Smooth muscle cell of the pulmonary artery (primary cell): ENCODE data around the gene BBOF1. TPM values are rescaled to one million over a fixed set of nuclear protein-coding genes. Genes with fewer than 3 reads are reported as not detected.

Source experiments
- total RNA-seq: library from RNA; depleted of rRNA; stranded (reverse); fragments of >200 nt; gene quantifications from 2 replicates; pipeline ENCODE4 v1.2.3, GENCODE V29; 2014

Gene BBOF1, protein sequence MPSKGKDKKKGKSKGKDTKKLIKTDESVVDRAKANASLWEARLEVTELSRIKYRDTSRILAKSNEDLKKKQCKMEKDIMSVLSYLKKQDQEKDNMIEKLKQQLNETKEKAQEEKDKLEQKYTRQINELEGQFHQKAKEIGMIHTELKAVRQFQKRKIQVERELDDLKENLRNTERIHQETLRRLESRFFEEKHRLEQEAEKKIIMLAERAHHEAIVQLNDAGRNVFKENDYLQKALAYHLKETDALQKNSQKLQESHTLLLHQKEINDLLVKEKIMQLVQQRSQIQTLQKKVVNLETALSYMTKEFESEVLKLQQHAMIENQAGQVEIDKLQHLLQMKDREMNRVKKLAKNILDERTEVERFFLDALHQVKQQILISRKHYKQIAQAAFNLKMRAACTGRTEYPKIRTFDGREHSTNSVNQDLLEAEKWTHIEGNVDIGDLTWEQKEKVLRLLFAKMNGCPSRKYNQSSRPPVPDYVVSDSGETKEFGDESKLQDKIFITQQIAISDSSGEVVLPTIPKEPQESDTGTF
- 6.0 and 6.1 TPM in 2 replicates for total RNA-seq

DNA sequence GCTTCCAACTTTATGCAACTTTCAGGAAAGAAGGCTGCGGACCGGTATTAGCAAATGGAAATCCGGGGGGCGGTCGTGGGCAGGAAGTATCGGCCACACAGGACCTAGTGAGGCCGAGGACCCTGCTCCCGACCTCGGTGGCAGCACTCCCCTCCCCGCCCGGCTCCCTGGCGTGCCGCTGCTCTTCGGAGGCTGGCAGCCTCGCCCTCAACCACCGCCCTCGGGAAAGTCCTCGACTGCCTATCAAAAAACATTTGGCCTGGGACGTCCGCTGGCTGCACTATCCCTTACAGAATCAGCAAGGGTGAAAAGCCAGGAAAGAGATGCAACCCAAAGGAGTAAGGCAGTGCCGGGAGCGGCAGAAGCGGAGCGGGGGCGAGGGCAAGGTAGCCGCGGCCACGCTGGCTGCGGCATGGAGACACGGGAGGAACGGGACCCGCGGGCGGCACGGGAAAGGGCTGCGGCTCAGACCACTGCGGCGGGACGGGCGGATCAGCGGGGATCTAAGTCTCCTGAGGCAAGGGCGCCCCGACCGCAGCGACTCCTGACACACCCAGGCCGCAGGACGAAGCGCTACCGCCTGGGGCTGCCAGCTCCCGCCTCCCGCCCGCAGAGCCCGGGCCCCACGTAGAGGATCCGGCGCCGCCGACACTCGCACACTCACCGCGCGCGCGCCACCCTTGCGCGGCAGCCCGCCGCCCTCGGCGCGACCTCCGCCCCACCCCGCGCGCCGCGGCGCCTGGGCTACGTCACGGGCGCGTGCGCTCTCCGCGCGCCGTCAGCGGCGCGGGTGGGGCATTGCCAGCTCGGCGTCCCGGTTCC is at the start of gene BBOF1, which contains the start of gene ENTPD5:
Gene BBOF1, plus strand, starts transcription at position 764 of the 822 bp plus-strand sequence. CDS start 130 bp downstream, outside the sequence.
Gene ENTPD5, minus strand, starts transcription at position 703 of the 822 bp plus-strand sequence. CDS start 31,186 bp downstream, outside the sequence.

DNA sequence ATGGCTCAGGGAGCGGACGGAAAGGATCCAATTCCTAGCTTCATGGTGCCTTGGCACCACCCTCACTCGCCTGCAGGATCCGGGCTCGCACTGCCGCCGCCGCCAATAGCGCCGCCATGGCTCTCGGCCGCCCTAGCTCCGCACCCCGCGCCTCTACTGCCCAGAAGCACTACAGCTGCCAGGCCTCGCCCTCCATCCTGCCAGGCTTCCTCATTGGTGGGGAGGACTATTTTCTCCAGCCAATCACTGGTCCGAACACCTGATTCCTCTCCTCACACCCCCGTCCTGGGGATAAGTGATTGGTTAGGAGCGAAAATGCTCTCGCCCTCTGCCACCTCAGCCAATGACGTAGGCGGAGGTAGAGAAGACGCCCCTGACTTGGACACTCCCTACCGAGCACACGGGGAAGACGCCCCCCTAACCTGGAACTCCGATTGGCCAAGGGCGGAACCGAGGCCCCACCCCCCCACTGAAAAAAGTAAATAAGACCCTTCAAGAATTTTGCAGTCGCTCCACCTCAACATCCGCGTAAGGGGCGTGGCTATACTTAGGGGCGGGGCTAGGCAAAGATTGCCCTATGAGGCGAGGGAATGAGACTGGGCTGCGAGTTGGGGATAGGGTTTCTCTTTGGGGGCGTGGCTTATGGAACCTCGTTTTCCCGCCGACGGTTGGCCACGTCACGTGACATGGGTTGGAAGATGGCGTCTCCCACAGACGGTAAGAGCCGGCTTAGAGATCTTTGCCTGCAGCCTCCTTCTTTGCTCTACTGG is 65.3 kb downstream of the BBOF1 start, which contains the start of the genes ALDH6A1 and LIN52:
Gene ALDH6A1, minus strand, starts transcription at position 177 of the 770 bp plus-strand sequence. Its CDS starts 59 bp downstream, at position 118.
Gene LIN52, plus strand, starts transcription at position 680 of the 770 bp plus-strand sequence. Its CDS starts 19 bp downstream, at position 699.

Other genes starting within 250 kb of the BBOF1 start
- 5.1 and 6.1 TPM in 2 replicates for gene PTGR2, start 167.5 kb upstream of the BBOF1 start, total RNA-seq
- 55.5 and 57.1 TPM in 2 replicates for gene ZNF410, start 132.5 kb upstream of the BBOF1 start, total RNA-seq
- 4.6 and 4.7 TPM in 2 replicates for gene FAM161B, start 69.3 kb upstream of the BBOF1 start, total RNA-seq
- 14.7 and 16.7 TPM in 2 replicates for gene COQ6, start 69.0 kb upstream of the BBOF1 start, total RNA-seq
- 15.7 and 21.9 TPM in 2 replicates for gene ENTPD5, start 61 bp upstream of the BBOF1 start, total RNA-seq
- gene ALDH6A1, start 65.1 kb downstream of the BBOF1 start, total RNA-seq, result 31.5 and 39.9 TPM in 2 replicates
- 7.0 and 10.2 TPM in 2 replicates for gene LIN52, start 65.6 kb downstream of the BBOF1 start, total RNA-seq
- gene VSX2, start 220.1 kb downstream of the BBOF1 start, total RNA-seq, result not detected in 2 replicates